Heart left ventricle (tissue), 16 donors: Measurements from ENCODE around the gene HP. TPM values are rescaled to one million over a fixed set of nuclear protein-coding genes. Genes with fewer than 3 reads are reported as not detected.
A peak's percentile ranks its signal among the peaks of the same experiment; 100 is the strongest.

Experiments used
- ATAC-seq, 4 donors: fragments of 200-7000 bp; cut with Tn5 transposase; one replicate each; pipeline ENCODE4 v1.9.1; 2020 to 2022; ENCODE audit warnings: moderate library complexity in 4 of 4, mild to moderate bottlenecking in 3 of 4, moderate number of reproducible peaks in 1 of 4
- DNase-seq, 5 donors: peaks; one replicate each; pipeline ENCODE4 v3.0.0-alpha.2; 2020
- H3K27ac ChIP-seq, 12 donors: fragments of 200-600 bp; sonication (generic) in 4 of 12; one replicate each; pipeline versions ENCODE4 v1.5.0 to v1.8.0; 2016 to 2022; ENCODE audit warnings: mild to moderate bottlenecking in 2 of 12
- H3K27me3 ChIP-seq, 9 donors: fragments of 200-600 bp; sonication (generic) in 2 of 9; one replicate each; pipeline versions ENCODE4 v1.5.1 to v1.8.0; 2016 to 2022; ENCODE audit warnings: mild to moderate bottlenecking in 3 of 9
- H3K36me3 ChIP-seq, 9 donors: fragments of 200-600 bp; sonication (generic) in 2 of 9; one replicate each; pipeline versions ENCODE4 v1.5.0 to v1.8.0; 2018 to 2022; ENCODE audit warnings: mild to moderate bottlenecking in 2 of 9
- H3K4me1 ChIP-seq, 12 donors: fragments of 200-600 bp; sonication (generic) in 4 of 12; one replicate each; pipeline versions ENCODE4 v1.5.0 to v1.8.0; 2016 to 2022; ENCODE audit warnings: mild to moderate bottlenecking in 3 of 12
- H3K4me3 ChIP-seq, 12 donors: fragments of 200-600 bp; sonication (generic) in 4 of 12; one replicate each; pipeline versions ENCODE4 v1.5.0 to v1.8.0; 2017 to 2022; ENCODE audit warnings: mild to moderate bottlenecking in 9 of 12, moderate library complexity in 4 of 12
- H3K9me3 ChIP-seq, 12 donors: fragments of 200-600 bp; sonication (generic) in 4 of 12; one replicate each; pipeline versions ENCODE4 v1.5.0 to v1.8.0; 2016 to 2022; ENCODE audit warnings: mild to moderate bottlenecking in 1 of 12
- CTCF ChIP-seq, 12 donors: fragments of 200-600 bp; sonication (generic) in 4 of 12; IDR thresholded peaks; one replicate each; pipeline versions ENCODE4 v1.5.0 to v1.8.0; 2018 to 2022; ENCODE audit warnings: antibody characterized with exemption in 12 of 12, mild to moderate bottlenecking in 5 of 12
- POLR2A ChIP-seq, 2 donors: fragments of 450-650 bp; IDR thresholded peaks; one replicate each; pipeline ENCODE4 v1.6.1; 2017; ENCODE audit warnings: antibody characterized with exemption in 2 of 2, mild to moderate bottlenecking in 2 of 2, moderate library complexity in 2 of 2
- WGBS, 4 donors: extraction: QIAGEN DNeasy Blood & Tissue Kit in 2 of 4; methylation state at CpG; one replicate each; pipeline versions ENCODE4 v1.1.5 to v1.1.7; 2013 to 2018; 5-methylcytosine and 5-hydroxymethylcytosine counted together
- intact Hi-C, 10 donors: fragments of 100-400 bp; cut with DNase I; formaldehyde crosslinking; loops; one replicate each; pipeline versions ENCODE4 v1.11.1 to v1.14.2; 2022
- polyA plus RNA-seq, 2 donors: library from polyadenylated mRNA; stranded (reverse); fragments of 200-250 nt; gene quantifications; one replicate each; pipeline ENCODE4 v1.2.3, GENCODE V29; 2013
- total RNA-seq, 9 donors: library from RNA; depleted of rRNA in 2 of 9; stranded (reverse); fragments of >200 nt in 2 of 9; fragmentation: NEBNext Ultra II Directional in 3 of 9; extraction: Animal tissue kit (Norgen Biotek cat#: 25700) in 3 of 9; gene quantifications; one replicate each; pipeline versions ENCODE4 v1.1.0 to v1.2.4, GENCODE V29; 2016 to 2023
- donor health status: ischemic (EF 13 %, LVEDD 7.1; RV severe dilation, severe dysfunction).
- donor health status: healthy with polysubstance abuse.
- donor health status: DM: no; HTN: yes; CAD: no.
- donor health status: DM: no; HTN: no; CAD: no.
- donor health status: ischemic (EF 25% LVEDD 6.9; RV normal size, moderate dysfunction).
- donor health status: ischemic (EF 25% LVEDD 5.7; RV mildly dilated, moderate dysfunction).
- donor health status: healthy.
- donor health status: DM: yes; HTN: yes; CAD: no.
- donor health status: ischemic (EF 35%, LVEDD 5.7; RV mildly dilated, moderate dysfunction).
- donor health status: nonischemic (EF 11% LVEDD 7.7; RV severe dilation, severe dysfunction).
- donor health status: DM: yes; HTN: yes; CAD: no.
- donor health status: PGD.
- donor health status: ischemic (EF 29% LVEDD 5.4; RV normal size, mild dysfunction).
- donor health status: nonischemic (EF 23%, LVEDD 6.1; RV moderate dilation, normal function).

Gene HP
- total and polyA plus RNA-seq, 11 donors: 0.42 to 314 (median 3.6) TPM

DNA sequence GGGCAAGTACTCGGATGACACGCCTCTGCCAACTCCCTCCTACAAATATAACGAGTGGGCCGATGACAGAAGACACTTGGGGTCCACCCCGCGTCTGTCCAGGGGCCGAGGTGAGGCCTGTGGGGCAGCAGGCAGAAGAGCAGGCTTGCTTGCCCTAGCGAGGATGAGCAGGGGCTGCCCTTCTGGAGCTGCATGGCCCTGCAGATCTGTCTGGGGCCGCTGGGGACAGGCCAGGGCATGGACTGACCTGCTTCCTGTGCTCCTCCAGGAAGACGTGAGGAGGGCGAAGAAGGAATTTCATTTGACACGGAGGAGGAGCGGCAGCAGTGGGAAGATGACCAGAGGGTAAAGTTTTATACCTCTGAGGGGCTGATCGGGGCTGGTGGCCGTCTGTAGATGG, 44.6 kb downstream of the HP start:
- Histone ChIP-seq H3K4me3 (no peak overlapping the region), H3K27me3 (no peaks in the 10 kb centered on the region), H3K27ac (no peak overlapping the region), H3K9me3 (no peaks in the 10 kb centered on the region), H3K36me3 (peaks cover 0 to 82% (median 80%) of the 10 kb centered on the region in 9 donors), H3K4me1 (peaks cover 5 to 15% (median 13%) of the 10 kb centered on the region in 12 donors)
- ATAC-seq (no peak), DNase-seq (no peak)
- intact Hi-C loops: loop anchor here in 8 of 10 donors (1.0 to 10.0 kb wide), 4 partner anchors 28 to 204 kb away; partner anchors contain the start of gene IST1 (in 1 of the 8)
- TF ChIP-seq CTCF (IDR thresholded peaks at IDR 0.05) (no peak), POLR2A (IDR thresholded peaks at IDR 0.05) (no peak)
- WGBS, 4 donors: 74 to 81% (median 79%) methylated on average over 15 of the region's 15 CpGs

- peaks cover 0 to 87% (median 84%) of the 10 kb centered on the region in 9 donors for H3K36me3 ChIP-seq
- TF ChIP-seq POLR2A (IDR thresholded peaks at IDR 0.05) (no peak), CTCF (IDR thresholded peaks at IDR 0.05) (peak; percentile 32 to 65 (median 48))
- ATAC-seq (peak; percentile 63 to 89 (median 84)), DNase-seq (peak in 1 of 5 donors; percentile 34)
- H3K4me3 ChIP-seq: no peak overlapping the region
- H3K4me1 ChIP-seq: peaks cover 4 to 14% (median 10%) of the 10 kb centered on the region in 12 donors
- intact Hi-C loops: loop anchor here in 8 of 10 donors (1.0 to 10.0 kb wide), 4 partner anchors 29 to 205 kb away; partner anchors contain the start of gene IST1 (in 1 of the 8)
- 65 to 72% (median 69%) methylated on average over 11 to 12 of the region's 12 CpGs for WGBS, 4 donors
- H3K27ac ChIP-seq: no peak overlapping the region
- H3K9me3 ChIP-seq: no peaks in the 10 kb centered on the region
- no peaks in the 10 kb centered on the region for H3K27me3 ChIP-seq
Observed at GRCh38 chr16:72099377-72099818, 45.1 kb downstream of the HP start.

DNA sequence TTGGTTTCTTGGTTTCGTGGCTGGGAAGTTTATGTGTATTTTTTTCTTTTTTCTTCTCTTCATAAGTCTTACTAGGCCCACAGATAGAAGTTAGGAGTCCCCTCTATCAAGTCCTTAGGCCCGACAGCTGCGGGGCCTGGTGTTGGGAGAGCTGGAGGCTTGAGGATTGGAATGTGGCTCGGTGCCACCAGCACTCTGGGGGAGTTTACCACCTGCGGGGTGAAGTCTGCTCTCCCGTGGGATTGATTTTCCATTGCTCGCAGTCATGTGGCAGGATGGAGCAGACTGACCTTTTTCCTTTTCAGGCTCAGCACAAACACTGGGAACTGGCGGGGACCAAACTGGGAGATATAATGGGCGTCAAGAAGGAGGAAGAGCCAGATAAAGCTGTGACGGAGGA, 46.9 kb downstream of the HP start:
- Histone ChIP-seq H3K4me3 (no peak overlapping the region), H3K27ac (no peak overlapping the region), H3K27me3 (no peaks in the 10 kb centered on the region), H3K36me3 (peaks cover 2 to 100% (median 100%) of the 10 kb centered on the region in 9 donors), H3K4me1 (no peaks in the 10 kb centered on the region), H3K9me3 (no peaks in the 10 kb centered on the region)
- no peak for TF ChIP-seq CTCF (IDR thresholded peaks at IDR 0.05)
- no peak for TF ChIP-seq POLR2A (IDR thresholded peaks at IDR 0.05)
- ATAC-seq (no peak), DNase-seq (no peak)
- WGBS, 4 donors: 50 to 57% (median 57%) methylated on average over 10 of the region's 10 CpGs
- intact Hi-C loops: no loop called here

GRCh38 chr16:72104905-72105304, 50.6 kb downstream of the HP start:
- WGBS, 4 donors: 87 to 96% (median 94%) methylated on average over 6 to 9 of the region's 9 CpGs
- H3K27me3 ChIP-seq: no peaks in the 10 kb centered on the region
- H3K9me3 ChIP-seq: no peaks in the 10 kb centered on the region
- no peaks in the 10 kb centered on the region for H3K4me1 ChIP-seq
- TF ChIP-seq POLR2A (IDR thresholded peaks at IDR 0.05): no peak
- no peak for TF ChIP-seq CTCF (IDR thresholded peaks at IDR 0.05)
- ATAC-seq (no peak), DNase-seq (no peak)
- intact Hi-C loops: no loop called here
- no peak overlapping the region for H3K4me3 ChIP-seq
- peaks cover 8 to 100% (median 100%) of the 10 kb centered on the region in 9 donors for H3K36me3 ChIP-seq
- H3K27ac ChIP-seq: no peak overlapping the region
